GM12891 (cell line): Measurements from ENCODE around the gene GHRHR.

ENCODE experiments used
- DNase-seq: peaks from one replicate; pipeline ENCODE4 v3.0.0; 2011; ENCODE audit warnings: low spot score; ENCODE audit not compliant: insufficient read length
- FAIRE-seq: peaks from 2 replicates; lab custom pipeline; 2011; peaks lifted over from hg19 to GRCh38; lab: Jason Lieb, UNC
- PAX5 ChIP-seq: IDR thresholded peaks from 2 replicates; pipeline ENCODE4 v1.6.1; 2011; ENCODE audit warnings: low read length, moderate library complexity, mild to moderate bottlenecking; ENCODE audit not compliant: insufficient read depth, severe bottlenecking
- POLR2A ChIP-seq: IDR thresholded peaks from 2 replicates; pipeline ENCODE4 v1.6.1; 2011; ENCODE audit warnings: low read depth, low read length, control low read depth
- POLR2AphosphoS5 ChIP-seq: IDR thresholded peaks from 2 replicates; pipeline ENCODE4 v1.6.1; 2011; ENCODE audit warnings: low read depth, low read length, control low read depth
- POU2F2 ChIP-seq: IDR thresholded peaks from 2 replicates; pipeline ENCODE4 v1.6.1; 2011; ENCODE audit warnings: low read depth, mild to moderate bottlenecking, control low read depth, low read length, moderate library complexity
- SPI1 ChIP-seq: IDR thresholded peaks from 2 replicates; pipeline ENCODE4 v1.6.1; 2011; ENCODE audit warnings: low read depth, low read length, control low read depth
- TAF1 ChIP-seq: IDR thresholded peaks from 2 replicates; pipeline ENCODE4 v1.6.1; 2011; ENCODE audit warnings: low read depth, low read length, control low read depth

GHRHR gene

GRCh38 chr7:30934732-30935568, 28.8 kb upstream of the GHRHR start:
- no peak for FAIRE-seq
- no peak for DNase-seq
- no peak for TF ChIP-seq SPI1
- TF ChIP-seq TAF1, result no peak
- TF ChIP-seq PAX5, result no peak
- no peak for TF ChIP-seq POLR2A
- no peak for TF ChIP-seq POU2F2
- TF ChIP-seq POLR2AphosphoS5, result no peak

GRCh38 chr7:30935569-30935877, 28.2 kb upstream of the GHRHR start:
- no peak for TF ChIP-seq TAF1
- FAIRE-seq (no peak), DNase-seq (no peak)

DNA sequence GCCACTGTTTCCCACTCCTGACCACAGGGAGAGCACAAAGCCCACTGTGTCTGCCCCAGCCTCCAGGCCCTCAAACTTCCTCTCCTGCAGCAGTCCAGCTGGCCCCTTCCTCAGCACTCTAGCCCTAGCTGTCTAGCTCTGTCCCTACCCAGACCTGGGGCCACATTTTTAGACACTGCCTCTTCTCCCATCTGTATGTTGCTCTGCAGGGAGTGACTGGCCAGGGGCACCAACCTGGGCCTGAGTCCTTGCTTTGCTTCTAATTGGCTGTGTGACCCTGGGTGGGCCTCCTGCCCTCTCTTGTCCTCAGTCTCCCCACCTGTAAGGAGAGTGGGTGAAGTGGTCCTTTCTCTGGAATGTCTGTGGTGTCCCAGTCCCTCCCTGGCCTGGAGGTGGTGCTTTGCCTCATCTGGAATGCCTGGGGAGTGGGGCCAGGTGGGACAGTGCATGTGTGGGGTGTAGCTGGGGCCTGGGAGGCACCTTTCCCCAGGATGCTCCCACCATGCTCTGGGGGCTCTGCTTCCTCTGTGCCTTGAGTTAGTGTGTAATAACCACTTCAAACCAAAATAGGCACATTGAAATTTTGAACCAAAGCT, 27.0 kb upstream of the GHRHR start:
- FAIRE-seq (no peak), DNase-seq (no peak)
- TF ChIP-seq POLR2AphosphoS5, result no peak
- no peak for TF ChIP-seq POU2F2
- TF ChIP-seq PAX5, result no peak

DNA sequence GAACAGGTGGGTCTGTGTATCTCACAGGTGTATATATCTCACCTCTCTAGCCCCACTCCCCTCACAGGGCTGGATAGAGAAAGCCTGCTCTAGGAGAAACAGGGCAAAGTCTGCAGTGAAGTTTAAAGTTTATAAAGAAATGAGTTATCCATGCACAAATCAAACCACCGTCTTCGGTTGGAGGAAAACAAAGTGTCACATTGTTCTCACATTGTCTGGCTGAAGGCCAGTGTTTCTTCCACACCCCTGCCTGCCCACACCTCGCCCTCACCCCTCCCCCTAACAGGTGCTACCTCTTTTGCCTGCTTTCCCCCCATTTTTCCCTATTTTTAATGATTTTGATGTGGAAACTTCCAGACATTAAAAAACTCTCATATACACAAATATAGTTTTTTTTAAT, 26.3 kb upstream of the GHRHR start:
- no peak for FAIRE-seq
- DNase-seq, result no peak
- TF ChIP-seq TAF1, result no peak
- TF ChIP-seq POLR2AphosphoS5, result no peak
- no peak for TF ChIP-seq PAX5
- no peak for TF ChIP-seq POU2F2
- no peak for TF ChIP-seq POLR2A
- no peak for TF ChIP-seq SPI1

DNA sequence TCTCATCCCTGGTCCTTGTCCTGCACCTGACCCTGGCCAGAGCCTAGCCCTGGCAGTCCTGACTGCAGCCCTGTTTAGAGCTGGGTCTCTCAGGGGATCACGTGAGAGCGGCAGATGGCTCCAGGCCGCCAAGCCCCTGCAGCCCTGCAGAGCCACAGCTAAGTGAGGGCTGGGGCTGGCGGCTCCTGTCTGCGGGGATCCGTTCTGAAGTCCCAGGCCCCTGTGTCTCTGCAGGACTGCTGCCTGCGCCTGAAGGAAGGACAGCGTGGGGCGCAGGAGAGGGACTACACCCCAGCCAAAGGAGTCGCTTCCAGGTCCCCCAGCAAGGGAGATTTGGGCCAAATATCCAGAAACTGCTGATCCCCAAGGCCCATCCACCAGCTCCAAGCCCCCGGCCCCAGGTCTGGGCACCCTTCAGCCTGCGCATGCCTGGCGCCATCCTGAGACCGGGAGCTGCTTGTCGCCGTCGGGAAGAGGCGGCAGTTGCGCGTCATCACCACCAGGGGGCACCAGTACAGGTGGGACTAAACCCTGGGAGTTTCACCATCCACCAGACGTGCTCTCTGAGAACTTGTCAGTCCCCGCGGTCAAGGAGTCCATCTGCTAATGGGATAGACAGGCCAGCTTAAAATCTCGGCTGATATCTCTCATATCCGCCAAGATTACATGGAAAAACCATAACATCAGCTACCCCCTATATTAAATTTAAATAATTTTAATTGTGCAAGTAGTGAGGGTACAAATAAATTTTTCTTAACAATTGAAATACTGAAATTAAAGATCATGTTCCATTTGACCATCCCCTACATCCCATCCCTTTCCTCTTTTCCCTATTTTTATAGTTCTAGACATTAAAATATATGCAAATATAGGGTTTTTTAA, 25.1 kb upstream of the GHRHR start:
- peak; percentile 71 for DNase-seq
- no peak for TF ChIP-seq POLR2AphosphoS5
- no peak for TF ChIP-seq POLR2A
- TF ChIP-seq TAF1, result no peak
- no peak for TF ChIP-seq PAX5
- TF ChIP-seq POU2F2, result no peak
- peak; percentile 96 for FAIRE-seq

GRCh38 chr7:30941582-30942323, 22.0 kb upstream of the GHRHR start:
- FAIRE-seq, result no peak
- TF ChIP-seq POLR2AphosphoS5 (no peak), POU2F2 (no peak), PAX5 (no peak), SPI1 (no peak), TAF1 (no peak), POLR2A (no peak)
- DNase-seq, result no peak

GRCh38 chr7:30950197-30950596, 13.6 kb upstream of the GHRHR start:
- FAIRE-seq (no peak), DNase-seq (no peak)
- TF ChIP-seq SPI1 (no peak), TAF1 (no peak), PAX5 (no peak), POLR2AphosphoS5 (no peak), POLR2A (no peak), POU2F2 (no peak)

- DNase-seq (no peak), FAIRE-seq (no peak)
- TF ChIP-seq TAF1, result no peak
- no peak for TF ChIP-seq POLR2AphosphoS5
- no peak for TF ChIP-seq PAX5
- no peak for TF ChIP-seq SPI1
- TF ChIP-seq POLR2A, result no peak
- TF ChIP-seq POU2F2, result no peak
These were observed 8.8 kb upstream of the GHRHR start for GRCh38 chr7:30954914-30955313.

GRCh38 chr7:30956704-30957103, 7.0 kb upstream of the GHRHR start:
- FAIRE-seq, result no peak
- TF ChIP-seq POLR2AphosphoS5, result no peak
- no peak for TF ChIP-seq POU2F2
- TF ChIP-seq PAX5, result no peak
- no peak for TF ChIP-seq TAF1
- no peak for TF ChIP-seq POLR2A
- TF ChIP-seq SPI1, result no peak
- DNase-seq, result no peak
